ENCODE data around the gene RELA. TPM values are rescaled to one million over a fixed set of nuclear protein-coding genes. Genes with fewer than 3 reads are reported as not detected.

RELA gene
- total and polyA plus RNA-seq, 2 donors (not counting 3 experiments of a cell fraction or from before 2014, with no cell fraction given) = 78.7 to 105 TPM

DNA sequence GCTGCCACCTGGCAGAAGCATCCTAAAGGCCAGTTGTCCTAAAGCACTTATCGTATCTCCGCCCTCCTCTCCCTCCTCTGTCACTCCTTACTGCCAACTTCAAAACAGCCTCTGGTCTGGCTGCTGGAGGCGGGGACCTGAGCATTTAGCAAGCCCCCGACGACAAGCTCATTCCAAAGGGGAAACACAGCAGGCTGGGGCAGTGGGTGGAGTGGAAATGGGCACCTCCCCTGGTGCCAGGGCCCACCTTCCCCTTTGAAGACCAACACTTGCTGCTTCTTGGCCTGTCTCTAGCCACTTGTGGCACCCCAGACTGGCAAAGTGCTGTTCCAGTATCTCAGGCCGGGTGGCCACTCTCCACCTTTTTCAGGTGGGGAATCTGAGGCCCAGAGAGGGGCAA, 52.3 kb downstream of the RELA start:
- intact Hi-C loops (cut with micrococcal nuclease) = no loop called here

More for the DNA sequence above, 52.3 kb downstream of the RELA start:
- TF ChIP-seq JUN (IDR thresholded peaks at IDR 0.05; ENCODE audit: borderline replicate concordance, insufficient read depth, insufficient read length, low read depth) (no peak), FOS (IDR thresholded peaks at IDR 0.05; ENCODE audit: borderline replicate concordance, insufficient read depth, low read length) (no peak), POLR2A (IDR thresholded peaks at IDR 0.05; ENCODE audit: low read depth, low read length) (no peak), GATA2 (IDR thresholded peaks at IDR 0.05; ENCODE audit: insufficient read depth, insufficient read length, low read depth, low read length) (no peak), POLR2AphosphoS5 (IDR thresholded peaks at IDR 0.05; ENCODE audit: insufficient read depth, low read depth, low read length) (no peak), MAX (IDR thresholded peaks at IDR 0.05; ENCODE audit: insufficient read depth, insufficient read length) (no peak), EZH2 (IDR thresholded peaks at IDR 0.05; ENCODE audit: borderline replicate concordance, low read depth, low read length, severe bottlenecking) (no peak)
- TF ChIP-seq, protein P1, sequence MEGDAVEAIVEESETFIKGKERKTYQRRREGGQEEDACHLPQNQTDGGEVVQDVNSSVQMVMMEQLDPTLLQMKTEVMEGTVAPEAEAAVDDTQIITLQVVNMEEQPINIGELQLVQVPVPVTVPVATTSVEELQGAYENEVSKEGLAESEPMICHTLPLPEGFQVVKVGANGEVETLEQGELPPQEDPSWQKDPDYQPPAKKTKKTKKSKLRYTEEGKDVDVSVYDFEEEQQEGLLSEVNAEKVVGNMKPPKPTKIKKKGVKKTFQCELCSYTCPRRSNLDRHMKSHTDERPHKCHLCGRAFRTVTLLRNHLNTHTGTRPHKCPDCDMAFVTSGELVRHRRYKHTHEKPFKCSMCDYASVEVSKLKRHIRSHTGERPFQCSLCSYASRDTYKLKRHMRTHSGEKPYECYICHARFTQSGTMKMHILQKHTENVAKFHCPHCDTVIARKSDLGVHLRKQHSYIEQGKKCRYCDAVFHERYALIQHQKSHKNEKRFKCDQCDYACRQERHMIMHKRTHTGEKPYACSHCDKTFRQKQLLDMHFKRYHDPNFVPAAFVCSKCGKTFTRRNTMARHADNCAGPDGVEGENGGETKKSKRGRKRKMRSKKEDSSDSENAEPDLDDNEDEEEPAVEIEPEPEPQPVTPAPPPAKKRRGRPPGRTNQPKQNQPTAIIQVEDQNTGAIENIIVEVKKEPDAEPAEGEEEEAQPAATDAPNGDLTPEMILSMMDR (IDR thresholded peaks at IDR 0.05; ENCODE audit: extremely low read depth in 1 of 2, insufficient read depth in 1 of 2, low read depth in 1 of 2, low read length in 2 of 2) = no peak
- CTCF ChIA-PET = interaction anchor here (0.7 to 6.2 kb wide), 4 partner anchors 8 to 69 kb away, joined by 3 to 54 read pairs (median 4); partner anchors contain the start of gene KCNK7
- no peaks in the 10 kb centered on the region for H4K20me1 ChIP-seq (replicated peaks; ENCODE audit: control insufficient read depth, extremely low read depth, insufficient read depth, low read length)
- peaks cover 8 to 31% of the 10 kb centered on the region in 2 experiments for H3K36me3 ChIP-seq (ENCODE audit: control insufficient read depth in 2 of 2, extremely low read depth in 1 of 2, insufficient read depth in 2 of 2, low read length in 2 of 2)
- peak overlapping the region; percentile 85 for H3K27ac ChIP-seq (ENCODE audit: insufficient read depth, low read depth, low read length)
- no peak for FAIRE-seq
- H2AFZ ChIP-seq (ENCODE audit: low read depth, low read length) = no peak overlapping the region
- H3K4me1 ChIP-seq (ENCODE audit: control insufficient read depth, extremely low read depth, insufficient read depth, low read length) = peaks cover 57% of the 10 kb centered on the region
- H3K9ac ChIP-seq (replicated peaks; ENCODE audit: extremely low read depth, insufficient read depth, low read length) = peak overlapping the region; percentile 69
- DNase-seq (ENCODE audit: low read depth, low spot score) = peak; percentile 12
- no peaks in the 10 kb centered on the region for H3K27me3 ChIP-seq (ENCODE audit: control insufficient read depth in 2 of 2, insufficient read depth in 2 of 2, low read length in 2 of 2)
- POLR2A ChIA-PET = no interaction called here
- no peaks in the 10 kb centered on the region for H3K9me3 ChIP-seq (replicated peaks; ENCODE audit: control insufficient read depth, insufficient read depth, low read length)
- no TSS peak for BruUV-seq (replicated peaks)
- H3K4me3 ChIP-seq (replicated peaks in 1 of 3; ENCODE audit: insufficient read depth in 1 of 3, low read depth in 1 of 3, low read length in 3 of 3) = peak overlapping the region in 2 of 3 experiments; percentile 81
- no peaks in the 10 kb centered on the region for H3K9me1 ChIP-seq (replicated peaks; ENCODE audit: control insufficient read depth, extremely low read depth, insufficient read depth, low read length)
- dilution Hi-C loops (cut with MboI; ENCODE audit: extremely low pct_ligation_motif_present, low sequenced_read_pairs) = no loop called here
- peaks cover 63% of the 10 kb centered on the region for H3K79me2 ChIP-seq (ENCODE audit: control insufficient read depth, insufficient read depth, low read length)
- H3K4me2 ChIP-seq (ENCODE audit: insufficient read depth, low read length) = peak overlapping the region; percentile 88

Measured in endothelial cell of umbilical vein (primary cell).